Measurements from ENCODE around the gene GPN2.

The GPN2 gene

DNA sequence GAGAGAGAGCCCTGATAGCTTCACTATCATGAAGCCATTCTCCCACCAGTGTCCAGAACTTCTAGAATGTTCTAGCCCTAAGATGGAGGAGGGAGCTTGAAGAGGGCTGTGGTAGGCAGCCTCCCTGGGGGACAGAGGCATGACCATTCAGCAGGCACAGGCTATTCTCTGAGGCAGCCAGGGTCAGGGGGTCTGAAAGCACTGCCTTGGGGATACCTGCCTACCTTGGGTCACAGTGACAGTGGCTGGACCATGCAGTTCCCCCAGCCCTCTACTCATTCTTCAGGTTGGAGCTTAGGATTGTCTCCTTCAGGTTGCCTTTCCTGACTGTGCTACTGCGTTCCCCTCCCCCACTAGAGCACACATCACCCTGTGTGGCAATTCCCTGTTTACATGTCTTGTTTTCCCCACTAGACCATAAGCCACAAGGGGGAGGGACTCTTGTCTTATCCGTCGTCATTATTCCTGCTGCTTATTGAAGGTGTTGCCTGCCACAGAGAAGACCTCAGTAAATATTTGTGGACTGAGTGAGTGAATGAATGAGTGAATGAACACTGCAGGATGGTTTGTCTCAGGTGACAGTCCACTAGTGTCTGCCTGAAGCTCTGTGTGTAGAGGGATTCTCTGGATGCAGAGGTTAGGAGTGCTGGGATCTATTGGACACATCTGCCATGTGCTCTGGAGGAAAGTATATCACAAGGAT is 58.4 kb downstream of the GPN2 start:
- DNase-seq (ENCODE audit: low read depth): no peak

- no peak for DNase-seq (ENCODE audit: low read depth)
Measured at GRCh38 chr1:26831059-26831458, 59.0 kb downstream of the GPN2 start.

DNA sequence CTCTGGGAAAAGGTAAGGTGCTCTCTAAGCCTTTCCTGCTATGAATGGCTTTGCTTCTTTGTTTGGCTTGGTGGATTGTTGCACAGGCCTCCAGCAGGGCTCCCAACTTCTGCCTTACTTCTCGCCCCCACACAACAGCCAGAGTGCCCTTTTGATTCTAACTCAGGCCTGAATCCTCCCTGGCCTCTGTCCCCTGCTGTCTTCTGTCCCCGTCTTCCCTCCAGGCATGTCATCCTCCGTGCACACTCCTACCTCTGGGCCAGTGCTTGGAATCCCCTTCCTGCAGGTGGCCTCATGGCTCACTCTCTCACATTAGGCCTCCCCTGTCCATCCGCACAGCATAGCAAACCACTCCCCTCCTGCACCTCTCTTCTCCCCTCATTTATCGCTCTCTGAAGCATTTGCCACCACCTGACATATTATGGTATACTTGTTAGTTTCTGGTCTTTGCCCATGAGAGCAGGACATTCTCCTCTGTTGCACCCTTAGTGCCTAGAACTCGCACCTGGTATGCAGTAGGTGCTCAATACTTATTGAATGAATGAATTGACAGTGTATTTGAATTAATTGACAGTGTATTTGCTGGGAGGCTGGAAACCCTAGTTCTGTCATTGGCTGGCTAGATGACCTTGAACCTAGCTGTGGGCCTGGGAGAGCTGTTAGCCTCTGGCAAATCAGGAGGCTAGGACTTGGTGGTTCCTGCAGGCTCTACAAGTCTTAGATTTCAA is 60.7 kb downstream of the GPN2 start:
- DNase-seq (ENCODE audit: low read depth): no peak

DNA sequence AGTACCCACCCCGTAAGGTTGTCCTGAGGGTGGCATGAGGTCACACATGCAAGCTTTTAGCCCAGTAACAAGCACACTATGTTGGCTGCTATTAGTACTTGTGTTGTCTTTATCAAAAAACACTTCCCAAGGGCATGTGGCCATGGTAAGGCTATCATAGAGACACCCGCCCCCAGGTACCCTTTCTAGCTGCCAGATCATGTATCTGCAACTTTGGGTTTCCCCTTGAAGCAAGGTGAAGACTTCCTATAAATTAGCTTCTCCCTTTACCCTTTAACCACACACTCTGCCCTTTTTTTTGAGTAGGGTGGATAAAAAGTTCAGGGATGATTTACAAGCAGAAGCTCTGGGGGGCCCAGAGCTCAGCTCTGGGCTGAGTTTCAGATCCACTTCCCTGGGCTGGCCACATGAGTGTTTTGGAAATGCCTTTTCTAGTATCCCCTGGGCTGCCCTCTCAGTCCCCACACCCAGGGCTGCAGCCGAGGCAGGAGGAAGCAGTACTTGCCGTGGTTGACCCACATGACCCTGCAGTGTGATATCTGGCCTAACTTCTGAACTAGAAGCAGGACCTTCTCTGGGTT is 61.6 kb downstream of the GPN2 start:
- no peak for DNase-seq (ENCODE audit: low read depth)

- DNase-seq (ENCODE audit: low read depth): no peak
Measured at GRCh38 chr1:26827663-26828062, 62.4 kb downstream of the GPN2 start.

DNA sequence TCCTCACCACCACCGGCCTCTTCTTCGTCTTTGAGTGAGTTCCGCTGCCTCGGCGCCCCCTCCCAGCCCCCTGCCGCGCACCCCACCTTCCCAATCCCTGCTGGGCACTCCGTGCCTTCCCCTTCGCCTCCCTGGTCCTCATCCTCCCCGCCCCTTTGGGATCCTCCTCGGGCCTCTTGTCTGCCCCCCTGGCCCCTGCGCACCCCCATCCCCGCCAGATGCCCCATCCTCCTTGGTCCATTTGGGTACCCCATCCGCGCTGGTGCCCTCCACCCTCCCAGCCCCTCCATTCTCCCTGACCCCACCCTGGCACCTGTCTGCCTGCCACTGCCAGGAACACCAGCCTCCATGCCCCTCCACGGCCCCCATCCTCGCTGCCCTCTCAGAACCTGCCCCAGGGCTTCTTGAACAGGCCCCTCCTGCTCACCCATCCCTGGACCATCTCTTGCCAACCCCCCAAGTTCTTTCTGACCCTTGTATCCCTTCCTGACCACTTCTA is 62.9 kb downstream of the GPN2 start:
- no peak for DNase-seq (ENCODE audit: low read depth)

DNA sequence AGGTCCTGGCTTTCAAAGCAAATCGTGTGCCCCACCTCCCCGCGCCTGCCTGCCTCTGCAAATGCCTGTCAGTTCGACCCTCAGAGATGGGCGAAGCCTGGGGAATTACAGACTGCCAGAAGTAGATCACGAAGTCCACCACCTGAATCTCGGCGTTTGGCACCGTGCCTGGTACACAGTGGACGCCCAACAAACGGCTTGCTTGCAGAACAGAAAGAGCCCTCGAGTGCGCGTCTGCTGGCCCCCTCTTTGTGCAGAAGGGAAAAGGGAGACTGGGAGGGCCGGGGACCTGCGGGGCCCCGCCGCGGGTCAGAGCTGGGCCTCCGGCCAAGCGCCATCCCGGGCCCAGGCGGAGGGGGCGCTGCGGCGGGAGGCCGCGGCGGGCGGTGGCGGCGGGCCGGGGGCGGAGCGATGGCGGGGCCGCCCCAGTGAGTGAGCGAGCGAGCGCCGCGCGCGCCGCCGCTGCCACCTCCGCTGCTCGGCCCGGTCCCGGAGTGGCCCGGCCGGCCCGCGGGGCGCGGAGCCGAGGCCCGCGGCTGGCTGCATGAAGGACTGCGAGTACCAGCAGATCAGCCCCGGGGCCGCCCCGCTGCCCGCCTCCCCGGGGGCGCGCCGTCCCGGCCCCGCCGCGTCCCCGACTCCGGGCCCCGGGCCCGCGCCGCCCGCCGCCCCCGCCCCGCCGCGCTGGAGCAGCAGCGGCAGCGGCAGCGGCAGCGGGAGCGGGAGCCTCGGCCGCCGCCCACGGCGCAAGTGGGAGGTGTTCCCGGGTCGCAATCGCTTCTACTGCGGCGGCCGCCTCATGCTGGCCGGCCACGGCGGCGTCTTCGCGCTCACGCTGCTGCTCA is 63.6 kb downstream of the GPN2 start, which contains the start of gene ZDHHC18:
ZDHHC18 (plus strand) TSS at position 428 of the 845 bp plus-strand sequence; CDS start at position 545, 117 bp downstream.
- peak; percentile 23 for DNase-seq (ENCODE audit: low read depth)
